HL-60/S4 treated with retinoic acid at 250 ng/mL for 4 days and 3 days (cell line): ENCODE measurements around the gene CAPZA3.
"Not testable (repeated sequence)": the region's sequence is repeated elsewhere in the genome, so short reads cannot be mapped to it uniquely, and the experiment has no call there.

Experiments
- in situ Hi-C: fragments of 300-500 bp; cut with MboI; formaldehyde crosslinking; loops from 2 replicates; pipeline ENCODE4 v1.7.0; 2022; ENCODE audit warnings: low sequenced_read_pairs

CAPZA3 gene

GRCh38 chr12:18753481-18754123 is 15.7 kb downstream of the CAPZA3 start:
- in situ Hi-C loops = no loop called here

- in situ Hi-C loops = no loop called here
These were observed 16.3 kb downstream of the CAPZA3 start for GRCh38 chr12:18754124-18754707.

DNA sequence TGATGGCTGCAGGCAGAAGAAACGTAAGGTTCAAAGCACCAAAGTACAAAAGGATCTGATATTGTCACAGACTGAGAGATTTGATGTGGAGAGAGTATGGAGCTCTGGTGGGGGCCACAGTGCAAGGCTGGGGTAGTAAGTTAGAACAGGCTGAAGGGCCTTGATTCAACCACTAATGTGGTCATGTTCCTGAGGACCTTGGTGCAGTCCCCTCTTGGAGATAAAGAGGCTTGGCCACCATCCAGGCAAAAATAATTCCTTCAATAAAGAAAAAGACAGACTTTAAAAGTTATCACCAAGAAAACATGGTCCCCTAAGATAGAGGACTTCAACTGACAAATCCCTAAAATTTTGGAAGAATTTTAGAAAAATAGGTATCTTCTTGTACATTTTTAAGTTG is 17.4 kb downstream of the CAPZA3 start:
- in situ Hi-C loops = no loop called here

DNA sequence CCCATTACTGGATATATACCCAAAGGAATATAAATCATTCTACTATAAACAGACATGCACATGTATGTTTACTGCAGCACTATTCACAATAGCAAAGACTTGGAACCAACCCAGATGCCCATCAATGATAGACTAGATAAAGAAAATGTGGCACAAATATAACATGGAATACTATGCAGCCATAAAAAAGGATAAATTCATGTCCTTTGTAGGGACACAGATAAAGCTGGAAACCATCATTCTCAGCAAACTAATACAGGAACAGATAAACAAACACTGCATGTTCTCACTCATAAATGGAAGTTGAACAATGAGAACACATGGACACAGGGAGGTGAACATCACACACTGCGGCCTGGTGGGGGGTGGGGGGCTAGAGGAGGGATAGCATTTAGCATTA is 28.6 kb downstream of the CAPZA3 start:
- in situ Hi-C loops = not testable (repeated sequence)

- in situ Hi-C loops = no loop called here
These were observed 44.9 kb downstream of the CAPZA3 start for GRCh38 chr12:18782827-18783226.

GRCh38 chr12:18785465-18785864 is 47.5 kb downstream of the CAPZA3 start:
- in situ Hi-C loops = not testable (repeated sequence)
